Measurements from ENCODE around the gene TM2D3. TPM values are rescaled to one million over a fixed set of nuclear protein-coding genes. Genes with fewer than 3 reads are reported as not detected.

The TM2D3 gene
- total RNA-seq, 1 experiment from 2014 or later = 48.8 TPM

- Mint-ChIP-seq H3K27me3 (ENCODE audit: unreplicated experiment) (peaks cover 69% of the 10 kb centered on the region), H3K4me1 (ENCODE audit: low read depth, unreplicated experiment) (no peaks in the 10 kb centered on the region), H3K36me3 (ENCODE audit: insufficient read depth, unreplicated experiment) (no peaks in the 10 kb centered on the region), H3K27ac (ENCODE audit: unreplicated experiment) (no peak overlapping the region), H3K4me3 (ENCODE audit: low read depth, unreplicated experiment) (no peak overlapping the region), H3K9me3 (ENCODE audit: low read depth, unreplicated experiment) (peaks cover 8% of the 10 kb centered on the region)
- CTCF ChIA-PET = no interaction called here
- intact Hi-C loops (cut with micrococcal nuclease; ENCODE audit: unreplicated experiment) = no loop called here
- no peak for DNase-seq
- TF ChIP-seq CTCF (IDR thresholded peaks at IDR 0.05; ENCODE audit: unreplicated experiment) = no peak
- BruUV-seq (replicated peaks) = no TSS peak
Measured at GRCh38 chr15:101597360-101597928, 54.7 kb downstream of the TM2D3 start.

GRCh38 chr15:101596633-101597032, 55.5 kb downstream of the TM2D3 start:
- no peaks in the 10 kb centered on the region for H3K4me1 Mint-ChIP-seq (ENCODE audit: low read depth, unreplicated experiment)
- no peak for TF ChIP-seq CTCF (IDR thresholded peaks at IDR 0.05; ENCODE audit: unreplicated experiment)
- peaks cover 69% of the 10 kb centered on the region for H3K27me3 Mint-ChIP-seq (ENCODE audit: unreplicated experiment)
- H3K36me3 Mint-ChIP-seq (ENCODE audit: insufficient read depth, unreplicated experiment) = no peaks in the 10 kb centered on the region
- DNase-seq = no peak
- H3K27ac Mint-ChIP-seq (ENCODE audit: unreplicated experiment) = no peak overlapping the region
- no TSS peak for BruUV-seq (replicated peaks)
- CTCF ChIA-PET = no interaction called here
- peaks cover 8% of the 10 kb centered on the region for H3K9me3 Mint-ChIP-seq (ENCODE audit: low read depth, unreplicated experiment)
- intact Hi-C loops (cut with micrococcal nuclease; ENCODE audit: unreplicated experiment) = no loop called here
- H3K4me3 Mint-ChIP-seq (ENCODE audit: low read depth, unreplicated experiment) = no peak overlapping the region

Other genes with a start within 250 kb of the TM2D3 start
- 4.0 and 5.1 TPM in 2 replicates for gene PCSK6, start 162.7 kb downstream of the TM2D3 start, total RNA-seq (2022)
- gene TARS3, start 72.1 kb upstream of the TM2D3 start, total RNA-seq (2022) = 3.8 and 4.1 TPM in 2 replicates
- gene OR4F6, start 151.1 kb upstream of the TM2D3 start, total RNA-seq (2022) = not detected in 2 replicates
- gene OR4F15, start 159.8 kb upstream of the TM2D3 start, total RNA-seq (2022) = not detected in 2 replicates

Data from Calu3 (cell line).